ENCODE results near the gene SPPL2C. TPM values are rescaled to one million over a fixed set of nuclear protein-coding genes. Genes with fewer than 3 reads are reported as not detected.

SPPL2C gene
- total RNA-seq, 2 experiments from 2014 or later = not detected

GRCh38 chr17:45820052-45820780 lies 24.5 kb upstream of the SPPL2C start:
- CTCF ChIA-PET = interaction anchor here (2.6 kb wide), 1 partner anchor 180 kb away, joined by 8 read pairs; no protein-coding TSS in a partner anchor
- H3K36me3 Mint-ChIP-seq = no peaks in the 10 kb centered on the region
- peaks cover 3% of the 10 kb centered on the region for H3K27me3 Mint-ChIP-seq
- no peak overlapping the region for H3K27ac Mint-ChIP-seq
- no peak for DNase-seq
- H3K9me3 Mint-ChIP-seq (ENCODE audit: low read depth) = no peaks in the 10 kb centered on the region
- no peak for ATAC-seq
- H3K4me1 Mint-ChIP-seq = no peaks in the 10 kb centered on the region
- H3K4me3 Mint-ChIP-seq = no peak overlapping the region

- peaks cover 3% of the 10 kb centered on the region for H3K27me3 Mint-ChIP-seq
- no peaks in the 10 kb centered on the region for H3K4me1 Mint-ChIP-seq
- CTCF ChIA-PET = interaction anchor here (2.6 kb wide), 1 partner anchor 181 kb away, joined by 8 read pairs; no protein-coding TSS in a partner anchor
- DNase-seq (no peak), ATAC-seq (no peak)
- no peak overlapping the region for H3K4me3 Mint-ChIP-seq
- no peaks in the 10 kb centered on the region for H3K36me3 Mint-ChIP-seq
- H3K27ac Mint-ChIP-seq = no peak overlapping the region
- no peaks in the 10 kb centered on the region for H3K9me3 Mint-ChIP-seq (ENCODE audit: low read depth)
These were observed 23.5 kb upstream of the SPPL2C start for GRCh38 chr17:45821147-45821546.

GRCh38 chr17:45823598-45823997 lies 21.1 kb upstream of the SPPL2C start:
- no peak overlapping the region for H3K4me3 Mint-ChIP-seq
- H3K4me1 Mint-ChIP-seq = no peaks in the 10 kb centered on the region
- CTCF ChIA-PET = interaction anchor here (0.9 kb wide), 1 partner anchor 9 kb away, joined by 3 read pairs; no protein-coding TSS in a partner anchor
- no peak overlapping the region for H3K27ac Mint-ChIP-seq
- H3K27me3 Mint-ChIP-seq = peaks cover 3% of the 10 kb centered on the region
- DNase-seq (peak; percentile 50), ATAC-seq (peak; percentile 68)
- no peaks in the 10 kb centered on the region for H3K9me3 Mint-ChIP-seq (ENCODE audit: low read depth)
- no peaks in the 10 kb centered on the region for H3K36me3 Mint-ChIP-seq

GRCh38 chr17:45824475-45824874 lies 20.2 kb upstream of the SPPL2C start:
- DNase-seq (no peak), ATAC-seq (no peak)
- H3K9me3 Mint-ChIP-seq (ENCODE audit: low read depth) = no peaks in the 10 kb centered on the region
- no peaks in the 10 kb centered on the region for H3K4me1 Mint-ChIP-seq
- H3K4me3 Mint-ChIP-seq = no peak overlapping the region
- peaks cover 3% of the 10 kb centered on the region for H3K27me3 Mint-ChIP-seq
- H3K36me3 Mint-ChIP-seq = no peaks in the 10 kb centered on the region
- H3K27ac Mint-ChIP-seq = no peak overlapping the region
- CTCF ChIA-PET = interaction anchor here (0.9 to 3.4 kb wide), 2 partner anchors 8 to 184 kb away, joined by 3 to 9 read pairs; no protein-coding TSS in a partner anchor

- Mint-ChIP-seq H3K4me1 (no peaks in the 10 kb centered on the region), H3K27ac (no peak overlapping the region), H3K36me3 (no peaks in the 10 kb centered on the region), H3K4me3 (no peak overlapping the region), H3K9me3 (ENCODE audit: low read depth) (no peaks in the 10 kb centered on the region), H3K27me3 (peaks cover 3% of the 10 kb centered on the region)
- CTCF ChIA-PET = interaction anchor here (0.6 to 3.4 kb wide), 2 partner anchors 185 to 1921 kb away, joined by 5 to 9 read pairs; no protein-coding TSS in a partner anchor
- ATAC-seq (no peak), DNase-seq (no peak)
These were observed 19.7 kb upstream of the SPPL2C start for GRCh38 chr17:45824901-45825492.

GRCh38 chr17:45825792-45826191 lies 18.9 kb upstream of the SPPL2C start:
- H3K9me3 Mint-ChIP-seq (ENCODE audit: low read depth) = no peaks in the 10 kb centered on the region

GRCh38 chr17:45826919-45827588 lies 17.6 kb upstream of the SPPL2C start:
- Mint-ChIP-seq H3K27me3 (no peaks in the 10 kb centered on the region), H3K36me3 (no peaks in the 10 kb centered on the region), H3K4me1 (no peaks in the 10 kb centered on the region), H3K27ac (no peak overlapping the region), H3K4me3 (no peak overlapping the region), H3K9me3 (ENCODE audit: low read depth) (no peaks in the 10 kb centered on the region)
- DNase-seq (no peak), ATAC-seq (no peak)
- CTCF ChIA-PET = interaction anchor here (3.4 kb wide), 1 partner anchor 187 kb away, joined by 9 read pairs; no protein-coding TSS in a partner anchor

More at GRCh38 chr17:45825792-45826191, 18.9 kb upstream of the SPPL2C start:
- no peaks in the 10 kb centered on the region for H3K36me3 Mint-ChIP-seq
- ATAC-seq (no peak), DNase-seq (no peak)
- no peaks in the 10 kb centered on the region for H3K4me1 Mint-ChIP-seq
- no peak overlapping the region for H3K27ac Mint-ChIP-seq
- peaks cover under 1% of the 10 kb centered on the region for H3K27me3 Mint-ChIP-seq
- H3K4me3 Mint-ChIP-seq = no peak overlapping the region
- CTCF ChIA-PET = interaction anchor here (0.6 to 3.4 kb wide), 2 partner anchors 186 to 1921 kb away, joined by 5 to 9 read pairs; no protein-coding TSS in a partner anchor

GRCh38 chr17:45828171-45828570 lies 16.5 kb upstream of the SPPL2C start:
- no peaks in the 10 kb centered on the region for H3K27me3 Mint-ChIP-seq
- no peak overlapping the region for H3K27ac Mint-ChIP-seq
- H3K4me1 Mint-ChIP-seq = no peaks in the 10 kb centered on the region
- CTCF ChIA-PET = interaction anchor here (2.2 kb wide), 1 partner anchor 188 kb away, joined by 7 read pairs; no protein-coding TSS in a partner anchor
- no peak for DNase-seq
- H3K9me3 Mint-ChIP-seq (ENCODE audit: low read depth) = no peaks in the 10 kb centered on the region
- ATAC-seq = no peak
- H3K36me3 Mint-ChIP-seq = no peaks in the 10 kb centered on the region
- no peak overlapping the region for H3K4me3 Mint-ChIP-seq

GRCh38 chr17:45828582-45829133 lies 16.0 kb upstream of the SPPL2C start:
- no peaks in the 10 kb centered on the region for H3K4me1 Mint-ChIP-seq
- CTCF ChIA-PET = interaction anchor here (2.2 kb wide), 1 partner anchor 188 kb away, joined by 7 read pairs; no protein-coding TSS in a partner anchor
- no peak overlapping the region for H3K27ac Mint-ChIP-seq
- no peak overlapping the region for H3K4me3 Mint-ChIP-seq
- no peaks in the 10 kb centered on the region for H3K36me3 Mint-ChIP-seq
- H3K27me3 Mint-ChIP-seq = no peaks in the 10 kb centered on the region
- H3K9me3 Mint-ChIP-seq (ENCODE audit: low read depth) = no peaks in the 10 kb centered on the region
- ATAC-seq (no peak), DNase-seq (no peak)

GRCh38 chr17:45833920-45834319 lies 10.8 kb upstream of the SPPL2C start:
- Mint-ChIP-seq H3K27me3 (no peaks in the 10 kb centered on the region), H3K4me1 (no peaks in the 10 kb centered on the region), H3K4me3 (no peak overlapping the region), H3K27ac (no peak overlapping the region), H3K36me3 (no peaks in the 10 kb centered on the region), H3K9me3 (ENCODE audit: low read depth) (no peaks in the 10 kb centered on the region)
- ATAC-seq = no peak
- CTCF ChIA-PET = interaction anchor here (1.3 to 7.1 kb wide), 3 partner anchors 193 to 197 kb away, joined by 6 to 76 read pairs (median 37); no protein-coding TSS in a partner anchor
- no peak for DNase-seq

- no peaks in the 10 kb centered on the region for H3K9me3 Mint-ChIP-seq (ENCODE audit: low read depth)
- CTCF ChIA-PET = interaction anchor here (1.3 to 7.1 kb wide), 2 partner anchors 194 to 197 kb away, joined by 6 to 37 read pairs; no protein-coding TSS in a partner anchor
- H3K4me1 Mint-ChIP-seq = no peaks in the 10 kb centered on the region
- no peak overlapping the region for H3K27ac Mint-ChIP-seq
- no peak for DNase-seq
- no peaks in the 10 kb centered on the region for H3K27me3 Mint-ChIP-seq
- no peak overlapping the region for H3K4me3 Mint-ChIP-seq
- no peaks in the 10 kb centered on the region for H3K36me3 Mint-ChIP-seq
- no peak for ATAC-seq
These were observed 9.9 kb upstream of the SPPL2C start for GRCh38 chr17:45834471-45835396.

GRCh38 chr17:45835481-45835880 lies 9.2 kb upstream of the SPPL2C start:
- no peak for DNase-seq
- CTCF ChIA-PET = interaction anchor here (7.1 kb wide), 1 partner anchor 195 kb away, joined by 37 read pairs; no protein-coding TSS in a partner anchor
- no peaks in the 10 kb centered on the region for H3K9me3 Mint-ChIP-seq (ENCODE audit: low read depth)

More at GRCh38 chr17:45835481-45835880, 9.2 kb upstream of the SPPL2C start:
- no peaks in the 10 kb centered on the region for H3K36me3 Mint-ChIP-seq
- H3K27me3 Mint-ChIP-seq = no peaks in the 10 kb centered on the region
- H3K4me3 Mint-ChIP-seq = no peak overlapping the region
- H3K27ac Mint-ChIP-seq = no peak overlapping the region
- ATAC-seq = no peak
- H3K4me1 Mint-ChIP-seq = no peaks in the 10 kb centered on the region

Measured in activated CD8-positive, alpha-beta memory T cell treated with anti-CD3 and anti-CD28 coated beads, Interleukin-2, amount 10 ng/mL, durations not matched to agents 7 days and 5 days (primary cell).